K562 (cell line): ENCODE measurements around the gene ZBTB2. TPM values are rescaled to one million over a fixed set of nuclear protein-coding genes. Genes with fewer than 3 reads are reported as not detected.

Experiments
- KDM2B ChIP-seq: fragments of 250-450 bp; sonication (Bioruptor Pico); IDR thresholded peaks from 2 replicates; pipeline ENCODE4 v1.8.0; 2021; ENCODE audit warnings: mild to moderate bottlenecking, moderate library complexity
- PML ChIP-seq: IDR thresholded peaks from 2 replicates; pipeline ENCODE4 v1.6.1; 2012; ENCODE audit warnings: low read length, inconsistent platforms
- SREBF2 ChIP-seq: sonication (generic); formaldehyde crosslinking; IDR thresholded peaks from 2 replicates; pipeline ENCODE4 v1.4.0; 2020; ENCODE audit warnings: mild to moderate bottlenecking, missing genetic modification reagents
- ZBTB17 ChIP-seq: fragments of 450-650 bp; formaldehyde crosslinking; IDR thresholded peaks from 2 replicates; pipeline ENCODE4 v1.4.0; 2020; ENCODE audit warnings: mild to moderate bottlenecking
- ZFX ChIP-seq: sonication (generic); formaldehyde crosslinking; IDR thresholded peaks from 2 replicates; pipeline ENCODE4 v1.8.0; 2022; ENCODE audit warnings: mild to moderate bottlenecking, missing genetic modification reagents, moderate library complexity
- ZKSCAN1 ChIP-seq: fragments of 150-350 bp; IDR thresholded peaks from 2 replicates; pipeline ENCODE4 v1.6.1; 2016; ENCODE audit warnings: low read depth, low read length
- ZNF311 ChIP-seq: fragments of 250-450 bp; sonication (Bioruptor Pico); IDR thresholded peaks from 2 replicates; pipeline ENCODE4 v1.4.0; 2020; ENCODE audit warnings: mild to moderate bottlenecking, moderate library complexity
- ZNF354B ChIP-seq: fragments of 250-450 bp; sonication (Bioruptor Pico); IDR thresholded peaks from 2 replicates; pipeline ENCODE4 v1.4.0; 2020
- polyA plus RNA-seq, 8 experiments: library from polyadenylated mRNA; depleted of rRNA in 4 of 8; stranded (reverse) in 5 of 8; unstranded in 3 of 8; fragments of >200 nt; fragmentation: Nextera tagmentation in 2 of 8; fragmentation: Illumina TruSeq in 1 of 8; extraction: Ambion mirVana in 2 of 8; extraction: Trizol in 1 of 8; gene quantifications; 2 replicates each; pipeline versions ENCODE4 v1.2.1 to v1.2.3, GENCODE V29; 2011 to 2014; ENCODE audit warnings: inconsistent platforms in 1 of 8, missing spikeins in 1 of 8
- total RNA-seq, 7 experiments: library from RNA; depleted of rRNA in 6 of 7; stranded (reverse); fragments of >200 nt in 6 of 7; fragmentation: Illumina TruSeq in 2 of 7; extraction: Trizol in 2 of 7; gene quantifications; 2 replicates each; pipeline versions ENCODE4 v1.2.1 to v1.2.3, GENCODE V29; 2011 to 2021; ENCODE audit warnings: low replicate concordance in 1 of 7
- TF ChIP-seq, protein P1 (sequence below): fragments of 200-600 bp; sonication (generic); IDR thresholded peaks from one replicate; pipeline ENCODE4 v1.6.1; 2012; ENCODE audit warnings: mild to moderate bottlenecking, low read depth, low read length, inconsistent platforms
- TF ChIP-seq, protein P2 (sequence below), 2 experiments: IDR thresholded peaks; 2 replicates each; pipeline ENCODE4 v1.6.1; 2011; ENCODE audit warnings: borderline replicate concordance in 1 of 2, control low read depth in 1 of 2, low read depth in 1 of 2, low read length in 1 of 2, mild to moderate bottlenecking in 1 of 2, mixed read lengths in 1 of 2, moderate library complexity in 1 of 2; ENCODE audit not compliant: insufficient read depth in 1 of 2, insufficient read length in 1 of 2, poor library complexity in 1 of 2, severe bottlenecking in 1 of 2; ENCODE audit errors: extremely low read depth in 1 of 2
- TF ChIP-seq, protein P3 (sequence below): fragments of 450-650 bp; IDR thresholded peaks from 2 replicates; pipeline ENCODE4 v1.6.1; 2016; ENCODE audit warnings: borderline replicate concordance
- TF ChIP-seq, protein P4 (sequence below): fragments of 450-650 bp; conservative IDR thresholded peaks from 2 replicates; pipeline ENCODE4 v1.6.1; 2016; ENCODE audit warnings: missing genetic modification characterization, low read depth, mild to moderate bottlenecking, missing compliant biosample characterization, moderate library complexity

ZBTB2 gene
- total and polyA plus RNA-seq, 9 of the 15 experiments (the other 6 are each of a cell fraction or from before 2014, with no cell fraction given): 5.1 to 26.2 (median 16.4) TPM

DNA sequence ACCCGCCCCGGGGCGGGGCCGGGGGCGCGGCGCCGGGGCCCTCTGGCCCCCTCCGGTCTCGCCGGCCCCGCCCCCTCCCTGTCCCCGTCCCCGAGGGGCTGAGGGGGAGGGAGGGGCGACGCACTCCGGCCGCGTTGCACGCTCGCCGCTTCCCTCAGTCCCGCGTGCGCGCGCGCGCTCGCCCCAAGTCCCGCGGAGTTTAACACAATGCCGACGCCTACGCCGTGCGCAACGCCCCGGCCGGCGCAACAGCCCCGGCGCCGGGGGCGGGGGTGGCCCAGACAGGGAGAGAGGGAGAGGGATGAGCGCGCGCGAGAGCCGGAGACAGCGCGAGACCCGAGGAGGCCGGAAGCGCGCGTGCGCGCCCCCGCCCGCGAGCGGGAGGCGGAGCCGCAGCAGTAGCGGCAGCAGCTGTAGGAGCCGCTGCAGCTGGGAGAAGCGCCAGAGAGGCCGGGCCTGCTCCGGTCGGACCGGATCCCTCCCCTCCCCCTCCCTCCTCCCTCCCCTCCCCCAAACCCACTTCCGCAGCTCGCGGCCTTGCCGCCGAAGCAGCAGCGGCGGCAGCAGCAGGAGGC, 996 bp downstream of the ZBTB2 start (continued):
- TF ChIP-seq, protein P1, sequence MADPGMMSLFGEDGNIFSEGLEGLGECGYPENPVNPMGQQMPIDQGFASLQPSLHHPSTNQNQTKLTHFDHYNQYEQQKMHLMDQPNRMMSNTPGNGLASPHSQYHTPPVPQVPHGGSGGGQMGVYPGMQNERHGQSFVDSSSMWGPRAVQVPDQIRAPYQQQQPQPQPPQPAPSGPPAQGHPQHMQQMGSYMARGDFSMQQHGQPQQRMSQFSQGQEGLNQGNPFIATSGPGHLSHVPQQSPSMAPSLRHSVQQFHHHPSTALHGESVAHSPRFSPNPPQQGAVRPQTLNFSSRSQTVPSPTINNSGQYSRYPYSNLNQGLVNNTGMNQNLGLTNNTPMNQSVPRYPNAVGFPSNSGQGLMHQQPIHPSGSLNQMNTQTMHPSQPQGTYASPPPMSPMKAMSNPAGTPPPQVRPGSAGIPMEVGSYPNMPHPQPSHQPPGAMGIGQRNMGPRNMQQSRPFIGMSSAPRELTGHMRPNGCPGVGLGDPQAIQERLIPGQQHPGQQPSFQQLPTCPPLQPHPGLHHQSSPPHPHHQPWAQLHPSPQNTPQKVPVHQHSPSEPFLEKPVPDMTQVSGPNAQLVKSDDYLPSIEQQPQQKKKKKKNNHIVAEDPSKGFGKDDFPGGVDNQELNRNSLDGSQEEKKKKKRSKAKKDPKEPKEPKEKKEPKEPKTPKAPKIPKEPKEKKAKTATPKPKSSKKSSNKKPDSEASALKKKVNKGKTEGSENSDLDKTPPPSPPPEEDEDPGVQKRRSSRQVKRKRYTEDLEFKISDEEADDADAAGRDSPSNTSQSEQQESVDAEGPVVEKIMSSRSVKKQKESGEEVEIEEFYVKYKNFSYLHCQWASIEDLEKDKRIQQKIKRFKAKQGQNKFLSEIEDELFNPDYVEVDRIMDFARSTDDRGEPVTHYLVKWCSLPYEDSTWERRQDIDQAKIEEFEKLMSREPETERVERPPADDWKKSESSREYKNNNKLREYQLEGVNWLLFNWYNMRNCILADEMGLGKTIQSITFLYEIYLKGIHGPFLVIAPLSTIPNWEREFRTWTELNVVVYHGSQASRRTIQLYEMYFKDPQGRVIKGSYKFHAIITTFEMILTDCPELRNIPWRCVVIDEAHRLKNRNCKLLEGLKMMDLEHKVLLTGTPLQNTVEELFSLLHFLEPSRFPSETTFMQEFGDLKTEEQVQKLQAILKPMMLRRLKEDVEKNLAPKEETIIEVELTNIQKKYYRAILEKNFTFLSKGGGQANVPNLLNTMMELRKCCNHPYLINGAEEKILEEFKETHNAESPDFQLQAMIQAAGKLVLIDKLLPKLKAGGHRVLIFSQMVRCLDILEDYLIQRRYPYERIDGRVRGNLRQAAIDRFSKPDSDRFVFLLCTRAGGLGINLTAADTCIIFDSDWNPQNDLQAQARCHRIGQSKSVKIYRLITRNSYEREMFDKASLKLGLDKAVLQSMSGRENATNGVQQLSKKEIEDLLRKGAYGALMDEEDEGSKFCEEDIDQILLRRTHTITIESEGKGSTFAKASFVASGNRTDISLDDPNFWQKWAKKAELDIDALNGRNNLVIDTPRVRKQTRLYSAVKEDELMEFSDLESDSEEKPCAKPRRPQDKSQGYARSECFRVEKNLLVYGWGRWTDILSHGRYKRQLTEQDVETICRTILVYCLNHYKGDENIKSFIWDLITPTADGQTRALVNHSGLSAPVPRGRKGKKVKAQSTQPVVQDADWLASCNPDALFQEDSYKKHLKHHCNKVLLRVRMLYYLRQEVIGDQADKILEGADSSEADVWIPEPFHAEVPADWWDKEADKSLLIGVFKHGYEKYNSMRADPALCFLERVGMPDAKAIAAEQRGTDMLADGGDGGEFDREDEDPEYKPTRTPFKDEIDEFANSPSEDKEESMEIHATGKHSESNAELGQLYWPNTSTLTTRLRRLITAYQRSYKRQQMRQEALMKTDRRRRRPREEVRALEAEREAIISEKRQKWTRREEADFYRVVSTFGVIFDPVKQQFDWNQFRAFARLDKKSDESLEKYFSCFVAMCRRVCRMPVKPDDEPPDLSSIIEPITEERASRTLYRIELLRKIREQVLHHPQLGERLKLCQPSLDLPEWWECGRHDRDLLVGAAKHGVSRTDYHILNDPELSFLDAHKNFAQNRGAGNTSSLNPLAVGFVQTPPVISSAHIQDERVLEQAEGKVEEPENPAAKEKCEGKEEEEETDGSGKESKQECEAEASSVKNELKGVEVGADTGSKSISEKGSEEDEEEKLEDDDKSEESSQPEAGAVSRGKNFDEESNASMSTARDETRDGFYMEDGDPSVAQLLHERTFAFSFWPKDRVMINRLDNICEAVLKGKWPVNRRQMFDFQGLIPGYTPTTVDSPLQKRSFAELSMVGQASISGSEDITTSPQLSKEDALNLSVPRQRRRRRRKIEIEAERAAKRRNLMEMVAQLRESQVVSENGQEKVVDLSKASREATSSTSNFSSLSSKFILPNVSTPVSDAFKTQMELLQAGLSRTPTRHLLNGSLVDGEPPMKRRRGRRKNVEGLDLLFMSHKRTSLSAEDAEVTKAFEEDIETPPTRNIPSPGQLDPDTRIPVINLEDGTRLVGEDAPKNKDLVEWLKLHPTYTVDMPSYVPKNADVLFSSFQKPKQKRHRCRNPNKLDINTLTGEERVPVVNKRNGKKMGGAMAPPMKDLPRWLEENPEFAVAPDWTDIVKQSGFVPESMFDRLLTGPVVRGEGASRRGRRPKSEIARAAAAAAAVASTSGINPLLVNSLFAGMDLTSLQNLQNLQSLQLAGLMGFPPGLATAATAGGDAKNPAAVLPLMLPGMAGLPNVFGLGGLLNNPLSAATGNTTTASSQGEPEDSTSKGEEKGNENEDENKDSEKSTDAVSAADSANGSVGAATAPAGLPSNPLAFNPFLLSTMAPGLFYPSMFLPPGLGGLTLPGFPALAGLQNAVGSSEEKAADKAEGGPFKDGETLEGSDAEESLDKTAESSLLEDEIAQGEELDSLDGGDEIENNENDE: no peak
- TF ChIP-seq, protein P2, sequence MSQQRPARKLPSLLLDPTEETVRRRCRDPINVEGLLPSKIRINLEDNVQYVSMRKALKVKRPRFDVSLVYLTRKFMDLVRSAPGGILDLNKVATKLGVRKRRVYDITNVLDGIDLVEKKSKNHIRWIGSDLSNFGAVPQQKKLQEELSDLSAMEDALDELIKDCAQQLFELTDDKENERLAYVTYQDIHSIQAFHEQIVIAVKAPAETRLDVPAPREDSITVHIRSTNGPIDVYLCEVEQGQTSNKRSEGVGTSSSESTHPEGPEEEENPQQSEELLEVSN (IDR thresholded peaks at IDR 0.05; ENCODE audit: borderline replicate concordance in 1 of 2, extremely low read depth in 1 of 2, insufficient read depth in 1 of 2, insufficient read length in 1 of 2, low read depth in 1 of 2, low read length in 1 of 2, poor library complexity in 1 of 2, severe bottlenecking in 1 of 2): peak; percentile 42 to 71
- no peak; the same call in 1 of the 2 replicates for TF ChIP-seq ZKSCAN1
- TF ChIP-seq ZBTB17 (CRISPR knock-in tag): no peak
- TF ChIP-seq ZNF354B (CRISPR knock-in tag): no peak
- peak; percentile 52; the same call in 1 of the 2 replicates for TF ChIP-seq PML
- TF ChIP-seq, protein P3, sequence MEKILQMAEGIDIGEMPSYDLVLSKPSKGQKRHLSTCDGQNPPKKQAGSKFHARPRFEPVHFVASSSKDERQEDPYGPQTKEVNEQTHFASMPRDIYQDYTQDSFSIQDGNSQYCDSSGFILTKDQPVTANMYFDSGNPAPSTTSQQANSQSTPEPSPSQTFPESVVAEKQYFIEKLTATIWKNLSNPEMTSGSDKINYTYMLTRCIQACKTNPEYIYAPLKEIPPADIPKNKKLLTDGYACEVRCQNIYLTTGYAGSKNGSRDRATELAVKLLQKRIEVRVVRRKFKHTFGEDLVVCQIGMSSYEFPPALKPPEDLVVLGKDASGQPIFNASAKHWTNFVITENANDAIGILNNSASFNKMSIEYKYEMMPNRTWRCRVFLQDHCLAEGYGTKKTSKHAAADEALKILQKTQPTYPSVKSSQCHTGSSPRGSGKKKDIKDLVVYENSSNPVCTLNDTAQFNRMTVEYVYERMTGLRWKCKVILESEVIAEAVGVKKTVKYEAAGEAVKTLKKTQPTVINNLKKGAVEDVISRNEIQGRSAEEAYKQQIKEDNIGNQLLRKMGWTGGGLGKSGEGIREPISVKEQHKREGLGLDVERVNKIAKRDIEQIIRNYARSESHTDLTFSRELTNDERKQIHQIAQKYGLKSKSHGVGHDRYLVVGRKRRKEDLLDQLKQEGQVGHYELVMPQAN: no peak
- peak; percentile 59; the same call in 1 of the 2 replicates for TF ChIP-seq ZFX (CRISPR knock-in tag)
- TF ChIP-seq ZNF311 (CRISPR knock-in tag): no peak
- no peak for TF ChIP-seq SREBF2 (CRISPR knock-in tag)
- TF ChIP-seq, protein P4, sequence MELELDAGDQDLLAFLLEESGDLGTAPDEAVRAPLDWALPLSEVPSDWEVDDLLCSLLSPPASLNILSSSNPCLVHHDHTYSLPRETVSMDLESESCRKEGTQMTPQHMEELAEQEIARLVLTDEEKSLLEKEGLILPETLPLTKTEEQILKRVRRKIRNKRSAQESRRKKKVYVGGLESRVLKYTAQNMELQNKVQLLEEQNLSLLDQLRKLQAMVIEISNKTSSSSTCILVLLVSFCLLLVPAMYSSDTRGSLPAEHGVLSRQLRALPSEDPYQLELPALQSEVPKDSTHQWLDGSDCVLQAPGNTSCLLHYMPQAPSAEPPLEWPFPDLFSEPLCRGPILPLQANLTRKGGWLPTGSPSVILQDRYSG (tag): no peak
- TF ChIP-seq KDM2B: no peak
